Breast epithelium (tissue), 3 donors: ENCODE measurements around the gene CNOT10.

Experiments used
- CTCF ChIP-seq, 3 donors: fragments of 450-650 bp; IDR thresholded peaks; one replicate each; pipeline ENCODE4 v1.5.1; 2016 to 2017; ENCODE audit warnings: antibody characterized with exemption in 3 of 3, mild to moderate bottlenecking in 3 of 3, moderate library complexity in 3 of 3
- POLR2A ChIP-seq: fragments of 450-650 bp; IDR thresholded peaks from one replicate; pipeline ENCODE4 v1.6.1; 2016; ENCODE audit warnings: antibody characterized with exemption, mild to moderate bottlenecking, moderate library complexity
- POLR2AphosphoS5 ChIP-seq, 3 donors: sonication (generic); formaldehyde crosslinking; IDR thresholded peaks; one replicate each; pipeline ENCODE4 v1.6.1; 2017; ENCODE audit warnings: antibody characterized with exemption in 3 of 3

- TF ChIP-seq POLR2A (no peak), CTCF (IDR thresholded peaks at IDR 0.05) (no peak), POLR2AphosphoS5 (IDR thresholded peaks at IDR 0.05) (no peak)
These were observed 137.9 kb downstream of the CNOT10 start for GRCh38 chr3:32822609-32823498.
